Activated B cell treated with CpG ODN at 0.5 μM for 24 hours (primary cell): ENCODE results near the gene THAP9. TPM values are rescaled to one million over a fixed set of nuclear protein-coding genes. Genes with fewer than 3 reads are reported as not detected.
"Not testable (repeated sequence)": the region's sequence is repeated elsewhere in the genome, so short reads cannot be mapped to it uniquely, and the experiment has no call there.

Source experiments
- ATAC-seq: fragments of 200-7000 bp; cut with Tn5 transposase; one replicate; pipeline ENCODE4 v1.10.0; 2021; ENCODE audit warnings: low read depth, mild to moderate bottlenecking, moderate library complexity
- CTCF ChIA-PET: fragments of 350-600 bp; sonication (Branson Sonifier 250); formaldehyde crosslinking; loops from one replicate; lab custom pipeline; 2021; ENCODE audit warnings: antibody characterized with exemption; lab: Charles Lee
- POLR2A ChIA-PET: fragments of 350-600 bp; sonication (Branson Sonifier 250); formaldehyde crosslinking; loops from one replicate; lab custom pipeline; 2021; ENCODE audit warnings: antibody characterized with exemption; lab: Charles Lee
- DNase-seq: peaks from one replicate; pipeline ENCODE4 v3.0.0; 2022
- H3K27ac Mint-ChIP-seq: one replicate; pipeline ENCODE4 v1.8.0; 2020; ENCODE audit warnings: mixed read lengths
- H3K27me3 Mint-ChIP-seq: one replicate; pipeline ENCODE4 v1.8.0; 2021; ENCODE audit warnings: mixed read lengths
- H3K36me3 Mint-ChIP-seq: one replicate; pipeline ENCODE4 v1.8.0; 2021; ENCODE audit warnings: low read depth, mixed read lengths
- H3K4me1 Mint-ChIP-seq: one replicate; pipeline ENCODE4 v1.8.0; 2021; ENCODE audit warnings: mixed read lengths
- H3K4me3 Mint-ChIP-seq: one replicate; pipeline ENCODE4 v1.8.0; 2020; ENCODE audit warnings: mild to moderate bottlenecking, mixed read lengths
- H3K9me3 Mint-ChIP-seq: one replicate; pipeline ENCODE4 v1.8.0; 2020; ENCODE audit warnings: mixed read lengths
- CTCF ChIP-seq: fragments of 200-600 bp; IDR thresholded peaks from one replicate; pipeline ENCODE4 v1.8.0; 2022; ENCODE audit warnings: antibody characterized with exemption, mild to moderate bottlenecking
- intact Hi-C: fragments of 100-400 bp; cut with micrococcal nuclease; formaldehyde crosslinking; loops from one replicate; pipeline ENCODE4 v1.15.1; 2024
- total RNA-seq: library from RNA; stranded (reverse); gene quantifications from 2 replicates; pipeline ENCODE4 v1.2.3, GENCODE V29; 2022

THAP9 gene
- total RNA-seq, 1 donor from 2014 or later = 2.1 TPM

- Mint-ChIP-seq H3K9me3 (no peaks in the 10 kb centered on the region), H3K4me3 (no peak overlapping the region), H3K36me3 (peaks cover 47% of the 10 kb centered on the region), H3K27ac (no peak overlapping the region), H3K27me3 (no peaks in the 10 kb centered on the region), H3K4me1 (no peaks in the 10 kb centered on the region)
- ChIA-PET POLR2A (no interaction called here), CTCF (no interaction called here)
- ATAC-seq (no peak), DNase-seq (no peak)
- TF ChIP-seq CTCF = no peak
- intact Hi-C loops = no loop called here
Measured at GRCh38 chr4:82913305-82913704, 12.8 kb downstream of the THAP9 start.

GRCh38 chr4:82913968-82914367 lies 13.4 kb downstream of the THAP9 start:
- H3K27ac Mint-ChIP-seq, intact Hi-C loops, POLR2A ChIA-PET, ATAC-seq, H3K4me3 Mint-ChIP-seq, DNase-seq, H3K27me3 Mint-ChIP-seq, H3K9me3 Mint-ChIP-seq, H3K4me1 Mint-ChIP-seq, CTCF ChIA-PET: not testable (repeated sequence)
- H3K36me3 Mint-ChIP-seq = peaks cover 48% of the 10 kb centered on the region

- POLR2A ChIA-PET = no interaction called here
- ATAC-seq (no peak), DNase-seq (no peak)
- H3K27me3 Mint-ChIP-seq = no peaks in the 10 kb centered on the region
- H3K4me3 Mint-ChIP-seq = no peak overlapping the region
- intact Hi-C loops = no loop called here
- H3K36me3 Mint-ChIP-seq = peaks cover 28% of the 10 kb centered on the region
- no peak for TF ChIP-seq CTCF
- H3K9me3 Mint-ChIP-seq = no peaks in the 10 kb centered on the region
- no peak overlapping the region for H3K27ac Mint-ChIP-seq
- CTCF ChIA-PET = no interaction called here
- H3K4me1 Mint-ChIP-seq = no peaks in the 10 kb centered on the region
Measured at GRCh38 chr4:82918091-82918490, 17.6 kb downstream of the THAP9 start.

GRCh38 chr4:82919386-82919785 lies 18.9 kb downstream of the THAP9 start:
- intact Hi-C loops = no loop called here
- no peak for TF ChIP-seq CTCF
- no peak overlapping the region for H3K27ac Mint-ChIP-seq
- H3K27me3 Mint-ChIP-seq = no peaks in the 10 kb centered on the region
- peaks cover 23% of the 10 kb centered on the region for H3K36me3 Mint-ChIP-seq
- ChIA-PET POLR2A (no interaction called here), CTCF (no interaction called here)
- no peak for ATAC-seq
- no peak overlapping the region for H3K4me3 Mint-ChIP-seq
- DNase-seq = no peak
- no peaks in the 10 kb centered on the region for H3K4me1 Mint-ChIP-seq
- no peaks in the 10 kb centered on the region for H3K9me3 Mint-ChIP-seq

- H3K9me3 Mint-ChIP-seq = no peaks in the 10 kb centered on the region
- no peak for ATAC-seq
- ChIA-PET POLR2A (interaction anchor here (0.6 kb wide), 1 partner anchor 539 kb away, joined by 3 read pairs; no protein-coding TSS in a partner anchor), CTCF (no interaction called here)
- no peak overlapping the region for H3K27ac Mint-ChIP-seq
- no peaks in the 10 kb centered on the region for H3K4me1 Mint-ChIP-seq
- H3K4me3 Mint-ChIP-seq = no peak overlapping the region
- intact Hi-C loops = no loop called here
- no peaks in the 10 kb centered on the region for H3K27me3 Mint-ChIP-seq
- no peak for TF ChIP-seq CTCF
- peaks cover 22% of the 10 kb centered on the region for H3K36me3 Mint-ChIP-seq
- no peak for DNase-seq
Measured at GRCh38 chr4:82921795-82922194, 21.3 kb downstream of the THAP9 start.
